IMR-90 (cell line): ENCODE measurements around the gene USP16. TPM values are rescaled to one million over a fixed set of nuclear protein-coding genes. Genes with fewer than 3 reads are reported as not detected.
A peak's percentile ranks its signal among the peaks of the same experiment; 100 is the strongest.

Source experiments
- ATAC-seq: fragments of 200-7000 bp; cut with Tn5 transposase; 2 replicates; pipeline ENCODE4 v1.9.1; 2020; ENCODE audit warnings: low read depth, mild to moderate bottlenecking, moderate library complexity
- BruUV-seq: library from RNA; stranded (reverse); fragments of 400-500 nt; replicated peaks from 2 replicates; lab custom pipeline; 2021; lab: Mats Ljungman, UMichigan
- CTCF ChIA-PET: fragments of 300-600 bp; formaldehyde crosslinking; extraction: SDS; loops from one replicate; lab custom pipeline; 2021; ENCODE audit warnings: antibody characterized with exemption; lab: Yijun Ruan, JAX
- POLR2A ChIA-PET: fragments of 300-600 bp; sonication (Branson Sonifier 250); formaldehyde crosslinking; loops from one replicate; lab custom pipeline; 2022; ENCODE audit warnings: antibody characterized with exemption; ENCODE audit not compliant: unreplicated experiment; lab: Charles Lee
- DNase-seq: peaks from one replicate; pipeline ENCODE4 v3.0.0; 2013
- H2AFZ ChIP-seq: replicated peaks from 2 replicates; pipeline ENCODE3; 2013; ENCODE audit warnings: low read length, mild to moderate bottlenecking; ENCODE audit not compliant: poor library complexity
- H2AK5ac ChIP-seq: 2 replicates; pipeline ENCODE4 v1.6.1; 2013; ENCODE audit warnings: low read depth, low read length, inconsistent platforms
- H2AK9ac ChIP-seq: replicated peaks from 2 replicates; pipeline ENCODE3; 2013; ENCODE audit warnings: mild to moderate bottlenecking, low read depth, low read length, moderate library complexity; ENCODE audit not compliant: poor library complexity
- H2BK120ac ChIP-seq: 2 replicates; pipeline ENCODE4 v1.6.1; 2013; ENCODE audit warnings: low read depth, low read length, inconsistent platforms
- H2BK15ac ChIP-seq: 3 replicates; pipeline ENCODE4 v1.6.1; 2013; ENCODE audit warnings: low read depth, low read length, inconsistent platforms
- H2BK20ac ChIP-seq: 2 replicates; pipeline ENCODE4 v1.6.1; 2013; ENCODE audit warnings: low read depth, mild to moderate bottlenecking, inconsistent platforms, low read length, moderate library complexity
- H2BK5ac ChIP-seq: 2 replicates; pipeline ENCODE4 v1.6.1; 2013; ENCODE audit warnings: mild to moderate bottlenecking, low read depth, low read length, inconsistent platforms; ENCODE audit not compliant: poor library complexity, severe bottlenecking
- H3K14ac ChIP-seq: replicated peaks from 2 replicates; pipeline ENCODE4 v1.6.1; 2013; ENCODE audit warnings: low read depth, low read length, inconsistent platforms
- H3K18ac ChIP-seq: 2 replicates; pipeline ENCODE4 v1.6.1; 2013; ENCODE audit warnings: low read depth, low read length, control low read depth
- H3K23ac ChIP-seq: 2 replicates; pipeline ENCODE4 v1.6.1; 2013; ENCODE audit warnings: low read depth, low read length, inconsistent platforms
- H3K27ac ChIP-seq: 2 replicates; pipeline ENCODE4 v1.5.1; 2013; ENCODE audit warnings: mild to moderate bottlenecking, control low read depth, low read length; ENCODE audit not compliant: insufficient read depth
- H3K27me3 ChIP-seq: 2 replicates; pipeline ENCODE4 v1.6.1; 2013; ENCODE audit warnings: low read length; ENCODE audit not compliant: control insufficient read depth, insufficient read depth
- H3K36me3 ChIP-seq: 2 replicates; pipeline ENCODE4 v1.6.1; 2013; ENCODE audit warnings: low read length, mixed read lengths; ENCODE audit not compliant: control insufficient read depth, insufficient read depth
- H3K4ac ChIP-seq: 2 replicates; pipeline ENCODE4 v1.6.1; 2013; ENCODE audit warnings: low read depth, low read length, inconsistent platforms
- H3K4me1 ChIP-seq: 2 replicates; pipeline ENCODE4 v1.6.1; 2013; ENCODE audit warnings: low read length, mixed read lengths; ENCODE audit not compliant: control insufficient read depth, insufficient read depth
- H3K4me2 ChIP-seq: 2 replicates; pipeline ENCODE4 v1.6.1; 2013; ENCODE audit warnings: low read depth, mild to moderate bottlenecking, control low read depth, low read length, moderate library complexity
- H3K4me3 ChIP-seq: 2 replicates; pipeline ENCODE4 v1.5.1; 2013; ENCODE audit warnings: low read depth, mild to moderate bottlenecking, control low read depth, low read length, moderate library complexity; ENCODE audit not compliant: insufficient read depth
- H3K56ac ChIP-seq: 2 replicates; pipeline ENCODE4 v1.6.1; 2013; ENCODE audit warnings: low read length, inconsistent platforms; ENCODE audit not compliant: insufficient read depth; ENCODE audit errors: extremely low read depth
- H3K79me1 ChIP-seq, 2 experiments: 2 replicates each; pipeline ENCODE4 v1.6.1; 2013; ENCODE audit warnings: low read length in 2 of 2, inconsistent platforms in 1 of 2, low read depth in 1 of 2
- H3K9ac ChIP-seq: 2 replicates; pipeline ENCODE4 v1.6.1; 2013; ENCODE audit warnings: low read depth, low read length, control low read depth
- H3K9me1 ChIP-seq: 2 replicates; pipeline ENCODE4 v1.6.1; 2013; ENCODE audit warnings: low read length, inconsistent platforms; ENCODE audit not compliant: insufficient read depth
- H3K9me3 ChIP-seq: 2 replicates; pipeline ENCODE4 v1.6.1; 2013; ENCODE audit warnings: low read length; ENCODE audit not compliant: control insufficient read depth, insufficient read depth
- H4K20me1 ChIP-seq: 2 replicates; pipeline ENCODE4 v1.6.1; 2013; ENCODE audit warnings: low read length, inconsistent platforms; ENCODE audit not compliant: insufficient read depth
- H4K5ac ChIP-seq: 2 replicates; pipeline ENCODE4 v1.6.1; 2013; ENCODE audit warnings: mild to moderate bottlenecking, low read depth, low read length, control low read depth
- H4K8ac ChIP-seq, 2 experiments: 2 replicates each; pipeline ENCODE4 v1.6.1; 2013; ENCODE audit warnings: low read depth in 2 of 2, low read length in 2 of 2, control low read depth in 1 of 2, inconsistent platforms in 1 of 2
- H4K91ac ChIP-seq: 2 replicates; pipeline ENCODE4 v1.6.1; 2013; ENCODE audit warnings: low read depth, low read length, inconsistent platforms; ENCODE audit not compliant: insufficient read depth
- CEBPB ChIP-seq: IDR thresholded peaks from 2 replicates; pipeline ENCODE4 v1.6.1; 2012; ENCODE audit warnings: low read depth, low read length, improper control_type of control experiment
- CHD1 ChIP-seq: IDR thresholded peaks from 2 replicates; pipeline ENCODE4 v1.6.1; 2012; ENCODE audit warnings: low read depth, low read length, improper control_type of control experiment
- CTCF ChIP-seq: conservative IDR thresholded peaks from 2 replicates; pipeline ENCODE4 v1.5.1; 2012; ENCODE audit warnings: mild to moderate bottlenecking, low read depth, low read length, improper control_type of control experiment
- FOS ChIP-seq: fragments of 150-350 bp; IDR thresholded peaks from 2 replicates; pipeline ENCODE4 v1.6.1; 2016; ENCODE audit warnings: low read depth, low read length
- MAFK ChIP-seq: IDR thresholded peaks from 2 replicates; pipeline ENCODE4 v1.6.1; 2012; ENCODE audit warnings: low read depth, low read length, improper control_type of control experiment
- MXI1 ChIP-seq: IDR thresholded peaks from 2 replicates; pipeline ENCODE4 v1.6.1; 2012; ENCODE audit warnings: low read depth, mild to moderate bottlenecking, low read length, moderate library complexity, borderline replicate concordance
- NFE2L2 ChIP-seq: fragments of 150-350 bp; IDR thresholded peaks from 2 replicates; pipeline ENCODE4 v1.6.1; 2016; ENCODE audit warnings: low read depth, mild to moderate bottlenecking, low read length
- POLR2A ChIP-seq: IDR thresholded peaks from 2 replicates; pipeline ENCODE4 v1.6.1; 2012; ENCODE audit warnings: mild to moderate bottlenecking, low read depth, low read length
- RAD21 ChIP-seq: IDR thresholded peaks from 2 replicates; pipeline ENCODE4 v1.6.1; 2012; ENCODE audit warnings: low read length, improper control_type of control experiment
- RCOR1 ChIP-seq: IDR thresholded peaks from 2 replicates; pipeline ENCODE4 v1.6.1; 2012; ENCODE audit warnings: mild to moderate bottlenecking, low read length, improper control_type of control experiment; ENCODE audit not compliant: insufficient replicate concordance
- RFX5 ChIP-seq: IDR thresholded peaks from 2 replicates; pipeline ENCODE4 v1.8.0; 2012; ENCODE audit warnings: low read depth, mild to moderate bottlenecking, low read length, moderate library complexity
- SMC3 ChIP-seq: fragments of 150-350 bp; IDR thresholded peaks from 2 replicates; pipeline ENCODE4 v1.6.1; 2016; ENCODE audit warnings: low read depth, mild to moderate bottlenecking, antibody characterized with exemption, low read length, moderate library complexity
- WGBS, 2 experiments: methylation state at CpG; one replicate each; pipeline versions ENCODE4 v1.1.5 to v1.1.7; 2013; ENCODE audit warnings: missing lambda C conversion rate in 2 of 2; ENCODE audit not compliant: insufficient read length in 1 of 2; ENCODE audit errors: extremely low coverage in 2 of 2; 5-methylcytosine and 5-hydroxymethylcytosine counted together
- dilution Hi-C: fragments of 300-500 bp; cut with HindIII; formaldehyde crosslinking; loops from one replicate; pipeline ENCODE4 v1.14.3; 2018; ENCODE audit warnings: low sequenced_read_pairs; ENCODE audit not compliant: unreplicated experiment
- in situ Hi-C: fragments of 300-500 bp; cut with MboI; formaldehyde crosslinking; loops from 3 replicates; pipeline ENCODE4 v1.14.3; 2019; ENCODE audit warnings: low sequenced_read_pairs, inconsistent platforms, mixed read lengths
- intact Hi-C: fragments of 100-400 bp; cut with micrococcal nuclease; formaldehyde crosslinking; loops from 2 replicates; pipeline ENCODE4 v1.10.0; 2022
- polyA plus RNA-seq, 3 experiments: library from polyadenylated mRNA; depleted of rRNA; stranded (reverse); fragments of >200 nt; gene quantifications; 2 replicates each; pipeline ENCODE4 v1.2.3, GENCODE V29; 2012; ENCODE audit warnings: low replicate concordance in 1 of 3
- total RNA-seq: library from RNA; depleted of rRNA; stranded (reverse); fragments of >200 nt; gene quantifications from 2 replicates; pipeline ENCODE4 v1.2.3, GENCODE V29; 2012

Gene USP16
- total and polyA plus RNA-seq, 2 of the 4 experiments (the other 2 are of a cell fraction): 15.5 to 28.7 TPM

- TF ChIP-seq RAD21: no peak
Observed at GRCh38 chr21:29096218-29097015, 71.9 kb downstream of the USP16 start (continued).

- H3K4me2 ChIP-seq: no peak overlapping the region
- intact Hi-C loops: no loop called here
Observed at GRCh38 chr21:29098156-29098555, 73.7 kb downstream of the USP16 start.

More at GRCh38 chr21:29098156-29098555, 73.7 kb downstream of the USP16 start:
- Histone ChIP-seq H2BK20ac (no peak overlapping the region), H2BK120ac (no peak overlapping the region; the same call in 1 of the 2 replicates), H3K79me1 (no peaks in the 10 kb centered on the region), H4K5ac (no peak overlapping the region), H3K4me3 (no peak overlapping the region), H3K36me3 (no peaks in the 10 kb centered on the region), H2AK5ac (no peak overlapping the region), H4K91ac (no peak overlapping the region), H3K9me1 (no peaks in the 10 kb centered on the region), H3K14ac (no peak overlapping the region), H3K18ac (no peak overlapping the region; the same call in 1 of the 2 replicates), H3K9me3 (no peaks in the 10 kb centered on the region), H3K27me3 (no peaks in the 10 kb centered on the region), H3K4me1 (peaks cover 4% of the 10 kb centered on the region; the same call in 1 of the 2 replicates), H2BK15ac (no peak overlapping the region), H3K4ac (no peak overlapping the region), H4K20me1 (no peaks in the 10 kb centered on the region), H3K27ac (no peak overlapping the region), H2BK5ac (no peak overlapping the region), H3K56ac (no peak overlapping the region), H3K9ac (no peak overlapping the region), H4K8ac (no peak overlapping the region), H2AFZ (no peak overlapping the region), H2AK9ac (no peak overlapping the region), H3K23ac (no peak overlapping the region)
- no peak for ATAC-seq
- in situ Hi-C loops (loop anchor here (25.0 kb wide), 1 partner anchor 1989 kb away; no protein-coding TSS in a partner anchor), dilution Hi-C loops (no loop called here)
- TF ChIP-seq CHD1 (no peak), CTCF (no peak), SMC3 (no peak), RCOR1 (no peak), RAD21 (no peak), RFX5 (no peak), NFE2L2 (no peak), CEBPB (no peak), MXI1 (no peak), POLR2A (no peak), FOS (no peak), MAFK (no peak)
- ChIA-PET POLR2A (no interaction called here), CTCF (interaction anchor here (0.7 to 1.4 kb wide), 2 partner anchors 17 to 33 kb away, joined by 3 read pairs; no protein-coding TSS in a partner anchor)
- peak; percentile 23 for DNase-seq
- WGBS, 2 experiments: no CpG with 5 or more reads among the region's 2 CpGs
- BruUV-seq: no TSS peak
